ENCODE results near the gene MAN2A2.
"Not testable (repeated sequence)": the region's sequence is repeated elsewhere in the genome, so short reads cannot be mapped to it uniquely, and the experiment has no call there.

Gene MAN2A2

GRCh38 chr15:90915216-90915807 is 12.2 kb downstream of the MAN2A2 start:
- TF ChIP-seq CTCF (conservative IDR thresholded peaks at IDR 0.05), result no peak
- H3K27ac ChIP-seq, result no peak overlapping the region

- no peak for TF ChIP-seq CTCF (conservative IDR thresholded peaks at IDR 0.05)
- no peak overlapping the region for H3K27ac ChIP-seq
These were observed 12.8 kb downstream of the MAN2A2 start for GRCh38 chr15:90915808-90916440.

GRCh38 chr15:90916461-90916860 is 13.4 kb downstream of the MAN2A2 start:
- no peak overlapping the region for H3K27ac ChIP-seq
- no peak for TF ChIP-seq CTCF (conservative IDR thresholded peaks at IDR 0.05)

GRCh38 chr15:90917569-90917968 is 14.5 kb downstream of the MAN2A2 start:
- H3K27ac ChIP-seq, result no peak overlapping the region

GRCh38 chr15:90918034-90918788 is 15.1 kb downstream of the MAN2A2 start:
- H3K27ac ChIP-seq, result no peak overlapping the region
- no peak for TF ChIP-seq CTCF (conservative IDR thresholded peaks at IDR 0.05)

More at GRCh38 chr15:90917569-90917968, 14.5 kb downstream of the MAN2A2 start:
- no peak for TF ChIP-seq CTCF (conservative IDR thresholded peaks at IDR 0.05)

- H3K27ac ChIP-seq, result no peak overlapping the region
- TF ChIP-seq CTCF (conservative IDR thresholded peaks at IDR 0.05), result no peak
These were observed 15.7 kb downstream of the MAN2A2 start for GRCh38 chr15:90918835-90919234.

GRCh38 chr15:90921887-90922286 is 18.8 kb downstream of the MAN2A2 start:
- no peak overlapping the region for H3K27ac ChIP-seq
- no peak for TF ChIP-seq CTCF (conservative IDR thresholded peaks at IDR 0.05)

- not testable (repeated sequence) for H3K27ac ChIP-seq
These were observed 19.7 kb downstream of the MAN2A2 start for GRCh38 chr15:90922712-90923322.

Data from VCaP (cell line).